Measurements from ENCODE around the gene MEI4.

Gene MEI4

GRCh38 chr6:77633471-77633870 lies 19.4 kb upstream of the MEI4 start:
- H3K4me3 ChIP-seq (replicated peaks; ENCODE audit: insufficient read depth, low read length): no peak overlapping the region
- no peak overlapping the region for H3K27ac ChIP-seq (replicated peaks)
- TF ChIP-seq GABPA (IDR thresholded peaks at IDR 0.05; ENCODE audit: low read depth): no peak
- no peak for TF ChIP-seq POLR2AphosphoS5 (IDR thresholded peaks at IDR 0.05; ENCODE audit: low read depth)
- TF ChIP-seq SPI1 (IDR thresholded peaks at IDR 0.05; ENCODE audit: borderline replicate concordance, low read depth): no peak
- TF ChIP-seq CTCF (IDR thresholded peaks at IDR 0.05; ENCODE audit: insufficient read depth, low read length): no peak
- no peaks in the 10 kb centered on the region for H3K27me3 ChIP-seq (ENCODE audit: insufficient read depth, poor library complexity, severe bottlenecking)
- DNase-seq (ENCODE audit: low read depth in 1 of 2, low spot score in 1 of 2): no peak

- no peak for DNase-seq (ENCODE audit: low read depth in 1 of 2, low spot score in 1 of 2)
- no peak for TF ChIP-seq REST (IDR thresholded peaks at IDR 0.05; ENCODE audit: insufficient replicate concordance, low read depth)
- TF ChIP-seq SPI1 (IDR thresholded peaks at IDR 0.05; ENCODE audit: borderline replicate concordance, low read depth): no peak
- TF ChIP-seq GABPA (IDR thresholded peaks at IDR 0.05; ENCODE audit: low read depth): no peak
- TF ChIP-seq CTCF (IDR thresholded peaks at IDR 0.05; ENCODE audit: insufficient read depth, low read length): no peak
- Histone ChIP-seq H3K4me3 (replicated peaks; ENCODE audit: insufficient read depth, low read length) (no peak overlapping the region), H3K27me3 (ENCODE audit: insufficient read depth, poor library complexity, severe bottlenecking) (no peaks in the 10 kb centered on the region), H3K27ac (replicated peaks) (no peak overlapping the region)
These were observed 18.7 kb upstream of the MEI4 start for GRCh38 chr6:77633993-77634715.

GRCh38 chr6:77638129-77638830 lies 14.6 kb upstream of the MEI4 start:
- Histone ChIP-seq H3K27me3 (ENCODE audit: insufficient read depth, poor library complexity, severe bottlenecking) (no peaks in the 10 kb centered on the region), H3K27ac (replicated peaks) (no peak overlapping the region), H3K4me3 (replicated peaks; ENCODE audit: insufficient read depth, low read length) (no peak overlapping the region)
- TF ChIP-seq GABPA (IDR thresholded peaks at IDR 0.05; ENCODE audit: low read depth) (no peak), CTCF (IDR thresholded peaks at IDR 0.05; ENCODE audit: insufficient read depth, low read length) (no peak), REST (IDR thresholded peaks at IDR 0.05; ENCODE audit: insufficient replicate concordance, low read depth) (no peak), POLR2AphosphoS5 (IDR thresholded peaks at IDR 0.05; ENCODE audit: low read depth) (no peak), SPI1 (IDR thresholded peaks at IDR 0.05; ENCODE audit: borderline replicate concordance, low read depth) (no peak)
- DNase-seq (ENCODE audit: low read depth in 1 of 2, low spot score in 1 of 2): no peak
